ENCODE measurements around the gene TARS2.
A peak's percentile ranks its signal among the peaks of the same experiment; 100 is the strongest.

The TARS2 gene

DNA sequence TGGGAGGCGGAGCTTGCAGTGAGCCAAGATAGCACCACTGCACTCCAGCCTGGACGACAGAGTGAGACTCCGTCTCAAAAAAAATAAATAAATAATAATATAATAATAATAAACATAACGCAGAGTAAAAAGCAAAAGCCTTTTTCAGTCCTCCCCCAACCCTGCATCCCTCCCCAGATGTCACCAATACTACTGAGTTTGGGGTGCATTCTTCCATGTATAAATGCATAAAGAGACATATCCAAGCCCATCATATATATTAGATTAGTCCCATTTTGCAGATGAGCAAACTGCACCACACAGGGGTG lies 61.1 kb downstream of the TARS2 start:
- TF ChIP-seq CTCF (IDR thresholded peaks at IDR 0.05), result no peak
- Histone ChIP-seq H3K4me3 (peak overlapping the region; percentile 59 to 73), H3K27ac (peak overlapping the region; percentile 92 to 97), H3K9me3 (no peaks in the 10 kb centered on the region), H3K36me3 (no peaks in the 10 kb centered on the region), H3K4me1 (peaks cover 3 to 50% (median 42%) of the 10 kb centered on the region in 4 donors), H3K27me3 (no peaks in the 10 kb centered on the region)
- intact Hi-C loops (cut with DNase I; ENCODE audit: low total_unique reads), result no loop called here
- no peak for DNase-seq

DNA sequence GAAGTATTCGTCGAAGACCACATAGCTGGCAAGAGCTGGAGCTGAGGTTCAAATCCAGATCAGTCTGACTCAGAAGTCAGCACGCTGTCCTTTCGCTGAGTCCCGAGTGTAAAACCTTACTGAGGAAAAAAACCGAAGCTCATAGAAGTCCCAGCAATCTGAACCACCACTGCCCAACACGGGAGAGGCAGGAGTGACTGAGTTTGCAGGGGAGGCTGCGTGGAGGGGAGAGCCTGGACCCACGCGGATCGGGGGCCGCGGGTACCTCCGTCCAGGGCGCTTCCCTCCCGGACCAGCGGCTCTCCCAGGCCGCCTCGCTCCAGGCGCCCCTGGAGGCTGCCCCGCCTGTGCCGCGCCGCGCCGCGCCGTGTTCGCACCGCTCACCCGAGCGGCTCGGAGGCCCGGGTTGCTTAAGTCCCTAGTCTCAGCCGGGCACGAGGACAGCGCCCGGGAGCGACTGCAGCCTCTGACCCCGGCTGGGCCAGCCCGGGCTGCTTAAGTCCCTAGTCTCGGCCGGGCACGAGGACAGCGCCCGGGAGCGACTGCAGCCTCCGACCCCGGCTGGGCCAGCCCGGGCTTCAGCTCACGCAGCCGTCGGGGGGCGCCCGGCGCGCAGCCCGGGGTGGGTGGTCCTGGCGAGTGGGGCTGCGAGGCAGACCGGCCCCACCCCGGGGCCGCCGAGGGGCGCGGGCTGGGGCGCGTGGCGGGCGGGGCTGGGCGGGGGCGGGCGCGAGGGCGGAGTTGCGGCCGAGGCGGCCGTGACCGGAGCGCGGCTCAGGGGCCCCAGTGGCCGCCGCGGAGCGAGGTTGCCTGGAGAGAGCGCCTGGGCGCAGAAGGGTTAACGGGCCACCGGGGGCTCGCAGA lies 61.6 kb downstream of the TARS2 start, which contains the start of gene ADAMTSL4:
ADAMTSL4 (plus strand) TSS at position 777 of the 864 bp plus-strand sequence. CDS start 2,881 bp downstream, outside the sequence.
- Histone ChIP-seq H3K4me1 (peaks cover 3 to 56% (median 47%) of the 10 kb centered on the region in 4 donors), H3K4me3 (peak within 1 kb of the TSS; percentile 59 to 73), H3K27ac (peak within 1 kb of the TSS; percentile 92 to 97), H3K9me3 (no peaks in the 10 kb centered on the region), H3K27me3 (no peaks in the 10 kb centered on the region), H3K36me3 (peaks cover 0 to under 1% (median 0%) of the 10 kb centered on the region in 3 donors)
- intact Hi-C loops (cut with DNase I; ENCODE audit: low total_unique reads), result no loop called here
- peak; percentile 32 to 35 for TF ChIP-seq CTCF (IDR thresholded peaks at IDR 0.05)
- peak; percentile 71 to 89 for DNase-seq

- Histone ChIP-seq H3K36me3 (peaks cover 0 to 9% (median 4%) of the 10 kb centered on the region in 3 donors), H3K4me3 (peak overlapping the region; percentile 59 to 73), H3K4me1 (peaks cover 3 to 61% (median 50%) of the 10 kb centered on the region in 4 donors), H3K27me3 (no peaks in the 10 kb centered on the region), H3K9me3 (no peaks in the 10 kb centered on the region), H3K27ac (peak overlapping the region; percentile 92 to 97)
- peak in 1 of 2 donors; percentile 82 for DNase-seq
- intact Hi-C loops (cut with DNase I; ENCODE audit: low total_unique reads), result loop anchor here (10.0 kb wide), 1 partner anchor 455 kb away; the partner anchor contains the start of genes MINDY1 and PRUNE1
- TF ChIP-seq CTCF (IDR thresholded peaks at IDR 0.05), result no peak
Observed at GRCh38 chr1:150549496-150550221, 62.4 kb downstream of the TARS2 start.

DNA sequence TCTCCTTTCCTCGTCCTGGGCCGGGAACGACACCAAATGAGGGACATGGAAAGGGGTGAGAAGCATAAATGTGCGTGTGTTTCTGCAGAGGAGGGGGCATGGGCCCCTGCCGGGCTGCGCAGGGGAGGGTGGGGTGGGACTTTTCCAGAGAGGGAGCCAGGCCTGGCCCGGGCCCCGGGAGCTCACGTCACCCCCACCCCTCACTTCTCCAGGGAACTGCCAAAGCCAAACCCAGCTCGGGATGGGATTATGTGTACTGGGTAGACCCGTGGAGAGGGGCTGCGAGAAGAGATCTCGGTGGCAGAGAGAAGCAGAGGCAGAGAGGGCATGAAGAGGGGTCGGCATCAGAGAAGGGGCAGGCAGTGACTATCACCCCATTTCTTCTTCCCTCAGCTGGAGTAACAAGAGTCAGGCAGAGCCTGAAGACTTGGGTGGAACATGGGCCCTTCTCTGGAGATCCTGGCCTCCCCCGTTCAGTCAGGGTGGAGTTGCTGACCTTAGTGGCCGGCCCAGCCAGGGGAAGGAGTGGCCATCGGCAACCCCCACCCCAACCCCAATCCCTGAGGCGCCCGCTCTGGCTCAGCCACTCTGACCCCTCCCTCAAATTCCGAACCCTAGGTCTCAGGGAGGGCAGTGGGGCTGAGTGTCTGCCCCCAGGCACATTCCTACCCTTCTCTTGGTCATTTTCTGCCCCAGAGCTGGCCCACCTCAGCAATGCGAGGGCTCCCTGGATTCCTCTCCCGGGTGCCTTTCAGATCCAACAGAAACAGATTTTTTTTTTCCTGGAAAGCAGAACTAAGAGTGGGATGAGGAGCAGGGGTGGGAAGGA lies 63.2 kb downstream of the TARS2 start:
- Histone ChIP-seq H3K36me3 (peaks cover 0 to 17% (median 12%) of the 10 kb centered on the region in 3 donors), H3K4me3 (peak overlapping the region; percentile 59 to 73), H3K27ac (peak overlapping the region; percentile 92 to 97), H3K9me3 (no peaks in the 10 kb centered on the region), H3K4me1 (peaks cover 3 to 61% (median 50%) of the 10 kb centered on the region in 4 donors), H3K27me3 (no peaks in the 10 kb centered on the region)
- intact Hi-C loops (cut with DNase I; ENCODE audit: low total_unique reads), result loop anchor here (10.0 kb wide), 1 partner anchor 454 kb away; the partner anchor contains the start of genes MINDY1 and PRUNE1
- DNase-seq, result peak in 1 of 2 donors; percentile 85
- TF ChIP-seq CTCF (IDR thresholded peaks at IDR 0.05), result no peak
